DOHH2 (cell line): ENCODE results near the gene FILIP1L.

Experiments
- CTCF ChIP-seq: fragments of 200-600 bp; sonication (generic); IDR thresholded peaks from one replicate; pipeline ENCODE4 v1.5.1; 2014; ENCODE audit warnings: antibody characterized with exemption, mild to moderate bottlenecking, low read depth, low read length; ENCODE audit not compliant: poor library complexity, severe bottlenecking
- EZH2phosphoT487 ChIP-seq: fragments of 200-600 bp; sonication (generic); IDR thresholded peaks from 2 replicates; pipeline ENCODE4 v1.6.1; 2017; ENCODE audit warnings: borderline replicate concordance, mild to moderate bottlenecking, antibody characterized with exemption, low read length, moderate library complexity, mixed read lengths

DNA sequence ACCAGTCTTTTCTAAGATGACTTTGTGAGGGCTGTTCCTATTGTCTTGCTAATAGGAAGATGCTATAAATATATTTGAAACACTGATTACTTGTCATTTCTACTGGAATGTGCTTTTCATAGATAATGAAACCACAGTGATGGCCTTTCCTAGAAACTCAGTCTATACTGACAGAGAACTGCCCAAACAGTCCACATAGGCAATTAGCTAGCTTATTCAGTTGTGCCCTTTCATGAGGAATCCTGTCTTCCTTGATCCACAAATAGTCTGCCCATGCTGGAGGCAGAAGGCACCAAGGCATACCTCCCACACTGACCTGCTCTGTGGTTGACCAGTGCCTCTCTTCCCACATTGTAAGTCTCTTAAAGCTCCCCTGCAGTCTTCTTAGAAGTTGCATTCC is 160.7 kb downstream of the FILIP1L start:
- no peak for TF ChIP-seq CTCF
- no peak for TF ChIP-seq EZH2phosphoT487
